Measurements from ENCODE around the gene POMC. TPM values are rescaled to one million over a fixed set of nuclear protein-coding genes. Genes with fewer than 3 reads are reported as not detected.
"Not testable (repeated sequence)": the region's sequence is repeated elsewhere in the genome, so short reads cannot be mapped to it uniquely, and the experiment has no call there.

POMC gene
- total RNA-seq, 1 donor from 2014 or later, result 8.8 TPM

DNA sequence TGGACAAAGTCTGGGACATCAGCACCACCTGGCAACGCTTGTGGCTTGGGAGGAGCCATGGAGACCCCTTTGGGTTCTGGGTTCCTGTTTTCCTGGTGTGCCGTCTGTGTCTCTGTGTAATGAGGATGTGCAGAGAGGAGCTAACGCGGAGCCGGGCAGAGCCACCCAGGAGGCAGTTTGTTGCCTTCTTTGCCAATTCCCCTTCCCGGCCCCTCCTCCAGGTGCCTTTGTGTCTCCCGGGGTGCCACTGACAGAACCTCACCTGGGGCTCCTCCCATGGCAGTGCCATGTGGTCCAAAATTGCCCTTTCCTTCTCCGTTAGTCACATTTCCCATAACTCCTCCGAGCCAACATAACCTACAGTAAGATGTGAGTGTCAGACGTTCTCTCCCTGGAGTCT lies 13.0 kb downstream of the POMC start:
- H3K36me3 ChIP-seq (ENCODE audit: control insufficient read depth, insufficient read depth, low read length), result no peaks in the 10 kb centered on the region

GRCh38 chr2:25151718-25152117 lies 16.7 kb downstream of the POMC start:
- TF ChIP-seq CTCF (IDR thresholded peaks at IDR 0.05; ENCODE audit: insufficient read depth, low read length, poor library complexity, severe bottlenecking), result no peak
- no peak for DNase-seq (ENCODE audit: low read depth)
- Histone ChIP-seq H3K36me3 (ENCODE audit: control insufficient read depth, insufficient read depth, low read length) (no peaks in the 10 kb centered on the region), H3K27me3 (ENCODE audit: control insufficient read depth, insufficient read depth, low read length) (no peaks in the 10 kb centered on the region), H3K4me3 (ENCODE audit: low read depth, low read length) (no peak overlapping the region)

More for the DNA sequence above, 13.0 kb downstream of the POMC start:
- Histone ChIP-seq H3K4me3 (ENCODE audit: low read depth, low read length) (no peak overlapping the region), H3K27me3 (ENCODE audit: control insufficient read depth, insufficient read depth, low read length) (no peaks in the 10 kb centered on the region)
- no peak for TF ChIP-seq CTCF (IDR thresholded peaks at IDR 0.05; ENCODE audit: insufficient read depth, low read length, poor library complexity, severe bottlenecking)
- no peak for DNase-seq (ENCODE audit: low read depth)

DNA sequence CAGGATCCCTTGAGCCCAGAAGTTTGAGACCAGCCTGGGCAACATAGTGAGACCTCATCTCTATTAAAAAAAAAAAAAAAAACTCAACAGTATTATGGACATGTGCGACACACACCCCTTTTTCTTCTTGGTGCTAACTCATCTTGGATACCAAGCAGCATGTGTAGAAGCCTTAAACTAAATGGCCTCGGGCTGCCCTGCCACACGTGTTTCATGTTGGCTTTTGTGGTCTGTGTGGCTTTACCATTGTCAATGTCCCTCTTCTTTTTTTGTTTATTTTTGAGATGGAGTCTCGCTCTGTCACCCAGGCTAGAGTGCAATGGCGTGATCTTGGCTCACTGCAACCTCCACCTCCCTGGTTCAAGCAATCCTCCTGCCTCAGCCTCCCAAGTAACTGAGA lies 17.4 kb downstream of the POMC start:
- DNase-seq (ENCODE audit: low read depth); H3K4me3 ChIP-seq (ENCODE audit: low read depth, low read length); H3K27me3 ChIP-seq (ENCODE audit: control insufficient read depth, insufficient read depth, low read length); H3K36me3 ChIP-seq (ENCODE audit: control insufficient read depth, insufficient read depth, low read length): not testable (repeated sequence)

GRCh38 chr2:25149646-25150045 lies 18.7 kb downstream of the POMC start:
- H3K4me3 ChIP-seq (ENCODE audit: low read depth, low read length), result no peak overlapping the region
- TF ChIP-seq CTCF (IDR thresholded peaks at IDR 0.05; ENCODE audit: insufficient read depth, low read length, poor library complexity, severe bottlenecking), result no peak
- no peak for DNase-seq (ENCODE audit: low read depth)
- no peaks in the 10 kb centered on the region for H3K36me3 ChIP-seq (ENCODE audit: control insufficient read depth, insufficient read depth, low read length)
- H3K27me3 ChIP-seq (ENCODE audit: control insufficient read depth, insufficient read depth, low read length), result no peaks in the 10 kb centered on the region

DNA sequence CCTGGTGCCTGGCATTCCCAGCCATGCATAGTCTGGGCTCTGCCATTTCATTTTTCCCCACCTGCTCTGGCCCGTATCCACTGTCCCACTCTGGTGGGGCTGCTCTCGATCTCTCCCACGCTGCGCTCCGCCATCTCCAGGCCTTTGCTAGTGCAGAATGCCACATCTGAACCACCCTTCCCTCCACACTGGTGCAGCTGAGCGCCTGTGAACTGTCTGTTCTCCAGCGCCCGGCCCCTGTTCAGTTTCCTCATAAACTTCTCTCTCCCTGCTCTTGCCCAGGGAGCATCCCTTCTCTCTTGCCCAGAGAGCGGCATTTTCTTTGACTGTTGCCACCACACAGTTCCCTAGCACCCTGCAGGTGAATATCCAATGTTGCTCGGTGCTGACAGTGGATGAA lies 21.5 kb downstream of the POMC start:
- no peaks in the 10 kb centered on the region for H3K27me3 ChIP-seq (ENCODE audit: control insufficient read depth, insufficient read depth, low read length)
- no peaks in the 10 kb centered on the region for H3K36me3 ChIP-seq (ENCODE audit: control insufficient read depth, insufficient read depth, low read length)
- H3K4me3 ChIP-seq (ENCODE audit: low read depth, low read length), result no peak overlapping the region
- no peak for TF ChIP-seq CTCF (IDR thresholded peaks at IDR 0.05; ENCODE audit: insufficient read depth, low read length, poor library complexity, severe bottlenecking)
- no peak for DNase-seq (ENCODE audit: low read depth)

GRCh38 chr2:25145803-25146202 lies 22.6 kb downstream of the POMC start:
- Histone ChIP-seq H3K4me3 (ENCODE audit: low read depth, low read length) (no peak overlapping the region), H3K27me3 (ENCODE audit: control insufficient read depth, insufficient read depth, low read length) (no peaks in the 10 kb centered on the region), H3K36me3 (ENCODE audit: control insufficient read depth, insufficient read depth, low read length) (no peaks in the 10 kb centered on the region)
- no peak for TF ChIP-seq CTCF (IDR thresholded peaks at IDR 0.05; ENCODE audit: insufficient read depth, low read length, poor library complexity, severe bottlenecking)
- no peak for DNase-seq (ENCODE audit: low read depth)
